ENCODE data around the gene KY.

GRCh38 chr3:134590766-134591165, 60.1 kb downstream of the KY start:
- no peak for TF ChIP-seq ZFP3 (CRISPR knock-in tag; IDR thresholded peaks at IDR 0.05)
- no peak for TF ChIP-seq ZNF565 (CRISPR knock-in tag; conservative IDR thresholded peaks at IDR 0.05; ENCODE audit: low read depth)
- TF ChIP-seq PATZ1 (CRISPR knock-in tag; IDR thresholded peaks at IDR 0.05; ENCODE audit: borderline replicate concordance), result no peak
- TF ChIP-seq CREB5 (CRISPR knock-in tag; IDR thresholded peaks at IDR 0.05; ENCODE audit: low read depth), result no peak
- TF ChIP-seq GLIS3 (CRISPR knock-in tag; IDR thresholded peaks at IDR 0.05), result no peak
- TF ChIP-seq ZFP30 (CRISPR knock-in tag; IDR thresholded peaks at IDR 0.05), result no peak
- no peak for TF ChIP-seq RARB (CRISPR knock-in tag; IDR thresholded peaks at IDR 0.05)
- no peak for TF ChIP-seq BACH2 (CRISPR knock-in tag; IDR thresholded peaks at IDR 0.05; ENCODE audit: borderline replicate concordance)
- TF ChIP-seq OSR1 (CRISPR knock-in tag; IDR thresholded peaks at IDR 0.05), result no peak
- TF ChIP-seq ESRRG (CRISPR knock-in tag; IDR thresholded peaks at IDR 0.05), result no peak
- no peak for TF ChIP-seq CSDC2 (CRISPR knock-in tag; IDR thresholded peaks at IDR 0.05)
- TF ChIP-seq ZNF70 (CRISPR knock-in tag; IDR thresholded peaks at IDR 0.05), result no peak
- no peak for TF ChIP-seq ZC3H10 (CRISPR knock-in tag; IDR thresholded peaks at IDR 0.05)

All from SK-N-SH treated with all-trans-retinoic acid at 6 μM for 48 hours (cell line).